MM.1S (cell line): ENCODE results near the gene VPS35L.

Source experiments
- EZH2 ChIP-seq: fragments of 300-600 bp; sonication (generic); optimal IDR thresholded peaks from 2 replicates; pipeline ENCODE3; 2017; ENCODE audit warnings: low read depth, mild to moderate bottlenecking, antibody characterized with exemption, low read length, mixed read lengths
- EZH2phosphoT487 ChIP-seq: fragments of 300-600 bp; sonication (generic); IDR thresholded peaks from 2 replicates; pipeline ENCODE4 v1.6.1; 2018; ENCODE audit warnings: antibody characterized with exemption, low read length
- TF ChIP-seq, protein P1 (sequence below): fragments of 300-600 bp; sonication (generic); IDR thresholded peaks from 2 replicates; pipeline ENCODE4 v1.5.1; 2016; ENCODE audit warnings: antibody characterized with exemption, low read length, mixed read lengths

DNA sequence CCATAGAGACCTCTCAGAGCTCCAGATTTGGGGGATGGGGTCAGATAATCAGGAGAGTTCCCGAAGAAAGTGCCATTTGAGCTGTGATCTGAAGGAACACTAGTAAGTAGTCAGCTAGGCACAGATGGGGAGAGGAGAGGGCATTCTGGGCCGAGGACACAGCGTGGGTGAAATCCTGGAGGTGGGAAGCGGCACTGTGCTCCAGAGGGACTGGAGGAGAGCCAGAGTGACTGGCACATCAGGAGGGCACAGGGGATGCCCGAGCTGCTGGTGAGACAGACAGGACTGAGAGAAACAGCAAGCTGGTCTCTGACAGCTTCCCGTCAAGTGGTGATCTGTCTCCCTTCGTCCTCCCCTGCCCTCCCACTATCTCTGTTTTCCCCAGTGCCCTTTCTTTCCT is 121.9 kb downstream of the VPS35L start:
- TF ChIP-seq, protein P1, sequence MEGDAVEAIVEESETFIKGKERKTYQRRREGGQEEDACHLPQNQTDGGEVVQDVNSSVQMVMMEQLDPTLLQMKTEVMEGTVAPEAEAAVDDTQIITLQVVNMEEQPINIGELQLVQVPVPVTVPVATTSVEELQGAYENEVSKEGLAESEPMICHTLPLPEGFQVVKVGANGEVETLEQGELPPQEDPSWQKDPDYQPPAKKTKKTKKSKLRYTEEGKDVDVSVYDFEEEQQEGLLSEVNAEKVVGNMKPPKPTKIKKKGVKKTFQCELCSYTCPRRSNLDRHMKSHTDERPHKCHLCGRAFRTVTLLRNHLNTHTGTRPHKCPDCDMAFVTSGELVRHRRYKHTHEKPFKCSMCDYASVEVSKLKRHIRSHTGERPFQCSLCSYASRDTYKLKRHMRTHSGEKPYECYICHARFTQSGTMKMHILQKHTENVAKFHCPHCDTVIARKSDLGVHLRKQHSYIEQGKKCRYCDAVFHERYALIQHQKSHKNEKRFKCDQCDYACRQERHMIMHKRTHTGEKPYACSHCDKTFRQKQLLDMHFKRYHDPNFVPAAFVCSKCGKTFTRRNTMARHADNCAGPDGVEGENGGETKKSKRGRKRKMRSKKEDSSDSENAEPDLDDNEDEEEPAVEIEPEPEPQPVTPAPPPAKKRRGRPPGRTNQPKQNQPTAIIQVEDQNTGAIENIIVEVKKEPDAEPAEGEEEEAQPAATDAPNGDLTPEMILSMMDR = no peak
- TF ChIP-seq EZH2phosphoT487 (no peak), EZH2 (no peak)
